ENCODE data around the gene NEURL1.

The NEURL1 gene

GRCh38 chr10:103557455-103557854 lies 64.0 kb downstream of the NEURL1 start:
- H3K4me1 ChIP-seq (ENCODE audit: insufficient read depth, low read length), result no peaks in the 10 kb centered on the region; the same call in 1 of the 2 replicates
- H3K9ac ChIP-seq (ENCODE audit: low read depth, low read length), result no peak overlapping the region
- H3K9me3 ChIP-seq (ENCODE audit: control insufficient read depth, insufficient read depth, low read length), result no peaks in the 10 kb centered on the region
- H3K36me3 ChIP-seq (ENCODE audit: insufficient read depth, low read length), result no peaks in the 10 kb centered on the region

GRCh38 chr10:103558911-103559310 lies 65.4 kb downstream of the NEURL1 start:
- Histone ChIP-seq H3K36me3 (ENCODE audit: insufficient read depth, low read length) (no peaks in the 10 kb centered on the region), H3K9me3 (ENCODE audit: control insufficient read depth, insufficient read depth, low read length) (no peaks in the 10 kb centered on the region), H3K9ac (ENCODE audit: low read depth, low read length) (no peak overlapping the region), H3K4me1 (ENCODE audit: insufficient read depth, low read length) (no peaks in the 10 kb centered on the region; the same call in 1 of the 2 replicates)

- no peaks in the 10 kb centered on the region for H3K9me3 ChIP-seq (ENCODE audit: control insufficient read depth, insufficient read depth, low read length)
These were observed 66.3 kb downstream of the NEURL1 start for GRCh38 chr10:103559776-103560175.

GRCh38 chr10:103560886-103561285 lies 67.4 kb downstream of the NEURL1 start:
- no peaks in the 10 kb centered on the region for H3K36me3 ChIP-seq (ENCODE audit: insufficient read depth, low read length)
- no peak overlapping the region for H3K9ac ChIP-seq (ENCODE audit: low read depth, low read length)
- no peaks in the 10 kb centered on the region; the same call in 1 of the 2 replicates for H3K4me1 ChIP-seq (ENCODE audit: insufficient read depth, low read length)
- H3K9me3 ChIP-seq (ENCODE audit: control insufficient read depth, insufficient read depth, low read length), result no peaks in the 10 kb centered on the region

More at GRCh38 chr10:103559776-103560175, 66.3 kb downstream of the NEURL1 start:
- no peaks in the 10 kb centered on the region for H3K36me3 ChIP-seq (ENCODE audit: insufficient read depth, low read length)
- no peak overlapping the region for H3K9ac ChIP-seq (ENCODE audit: low read depth, low read length)
- H3K4me1 ChIP-seq (ENCODE audit: insufficient read depth, low read length), result no peaks in the 10 kb centered on the region; the same call in 1 of the 2 replicates

GRCh38 chr10:103562383-103562782 lies 68.9 kb downstream of the NEURL1 start:
- Histone ChIP-seq H3K36me3 (ENCODE audit: insufficient read depth, low read length) (no peaks in the 10 kb centered on the region), H3K4me1 (ENCODE audit: insufficient read depth, low read length) (no peaks in the 10 kb centered on the region; the same call in 1 of the 2 replicates), H3K9ac (ENCODE audit: low read depth, low read length) (no peak overlapping the region), H3K9me3 (ENCODE audit: control insufficient read depth, insufficient read depth, low read length) (no peaks in the 10 kb centered on the region)

GRCh38 chr10:103563231-103564115 lies 70.0 kb downstream of the NEURL1 start:
- H3K36me3 ChIP-seq (ENCODE audit: insufficient read depth, low read length), result no peaks in the 10 kb centered on the region
- no peak overlapping the region for H3K9ac ChIP-seq (ENCODE audit: low read depth, low read length)
- H3K9me3 ChIP-seq (ENCODE audit: control insufficient read depth, insufficient read depth, low read length), result no peaks in the 10 kb centered on the region
- H3K4me1 ChIP-seq (ENCODE audit: insufficient read depth, low read length), result no peaks in the 10 kb centered on the region; the same call in 1 of the 2 replicates

GRCh38 chr10:103564116-103564501 lies 70.6 kb downstream of the NEURL1 start:
- H3K36me3 ChIP-seq (ENCODE audit: insufficient read depth, low read length), result no peaks in the 10 kb centered on the region
- H3K9me3 ChIP-seq (ENCODE audit: control insufficient read depth, insufficient read depth, low read length), result no peaks in the 10 kb centered on the region
- no peak overlapping the region for H3K9ac ChIP-seq (ENCODE audit: low read depth, low read length)
- H3K4me1 ChIP-seq (ENCODE audit: insufficient read depth, low read length), result no peaks in the 10 kb centered on the region; the same call in 1 of the 2 replicates

- H3K36me3 ChIP-seq (ENCODE audit: insufficient read depth, low read length), result no peaks in the 10 kb centered on the region
- H3K9ac ChIP-seq (ENCODE audit: low read depth, low read length), result no peak overlapping the region
- no peaks in the 10 kb centered on the region for H3K9me3 ChIP-seq (ENCODE audit: control insufficient read depth, insufficient read depth, low read length)
- H3K4me1 ChIP-seq (ENCODE audit: insufficient read depth, low read length), result no peaks in the 10 kb centered on the region; the same call in 1 of the 2 replicates
These were observed 71.4 kb downstream of the NEURL1 start for GRCh38 chr10:103564776-103565520.

GRCh38 chr10:103566536-103566935 lies 73.0 kb downstream of the NEURL1 start:
- Histone ChIP-seq H3K9ac (ENCODE audit: low read depth, low read length) (no peak overlapping the region), H3K4me1 (ENCODE audit: insufficient read depth, low read length) (no peaks in the 10 kb centered on the region; the same call in 1 of the 2 replicates), H3K36me3 (ENCODE audit: insufficient read depth, low read length) (no peaks in the 10 kb centered on the region), H3K9me3 (ENCODE audit: control insufficient read depth, insufficient read depth, low read length) (no peaks in the 10 kb centered on the region)

- Histone ChIP-seq H3K36me3 (ENCODE audit: insufficient read depth, low read length) (no peaks in the 10 kb centered on the region), H3K9me3 (ENCODE audit: control insufficient read depth, insufficient read depth, low read length) (no peaks in the 10 kb centered on the region), H3K4me1 (ENCODE audit: insufficient read depth, low read length) (no peaks in the 10 kb centered on the region; the same call in 1 of the 2 replicates), H3K9ac (ENCODE audit: low read depth, low read length) (no peak overlapping the region)
These were observed 75.0 kb downstream of the NEURL1 start for GRCh38 chr10:103568505-103568904.

GRCh38 chr10:103569896-103570295 lies 76.4 kb downstream of the NEURL1 start:
- Histone ChIP-seq H3K4me1 (ENCODE audit: insufficient read depth, low read length) (no peaks in the 10 kb centered on the region), H3K9ac (ENCODE audit: low read depth, low read length) (no peak overlapping the region), H3K9me3 (ENCODE audit: control insufficient read depth, insufficient read depth, low read length) (no peaks in the 10 kb centered on the region), H3K36me3 (ENCODE audit: insufficient read depth, low read length) (no peaks in the 10 kb centered on the region)

GRCh38 chr10:103570844-103571655 lies 77.5 kb downstream of the NEURL1 start:
- no peaks in the 10 kb centered on the region for H3K4me1 ChIP-seq (ENCODE audit: insufficient read depth, low read length)
- no peaks in the 10 kb centered on the region for H3K9me3 ChIP-seq (ENCODE audit: control insufficient read depth, insufficient read depth, low read length)
- no peak overlapping the region for H3K9ac ChIP-seq (ENCODE audit: low read depth, low read length)
- H3K36me3 ChIP-seq (ENCODE audit: insufficient read depth, low read length), result no peaks in the 10 kb centered on the region

- no peaks in the 10 kb centered on the region for H3K36me3 ChIP-seq (ENCODE audit: insufficient read depth, low read length)
- no peak overlapping the region for H3K9ac ChIP-seq (ENCODE audit: low read depth, low read length)
- no peaks in the 10 kb centered on the region for H3K4me1 ChIP-seq (ENCODE audit: insufficient read depth, low read length)
- no peaks in the 10 kb centered on the region for H3K9me3 ChIP-seq (ENCODE audit: control insufficient read depth, insufficient read depth, low read length)
These were observed 78.1 kb downstream of the NEURL1 start for GRCh38 chr10:103571656-103571975.
